ENCODE results near the gene RBL2. TPM values are rescaled to one million over a fixed set of nuclear protein-coding genes. Genes with fewer than 3 reads are reported as not detected.

Gene RBL2
- total and polyA plus RNA-seq, 2 of the 13 experiments (the other 11 are each of a cell fraction or from before 2014, with no cell fraction given): 41.2 to 60.9 TPM

DNA sequence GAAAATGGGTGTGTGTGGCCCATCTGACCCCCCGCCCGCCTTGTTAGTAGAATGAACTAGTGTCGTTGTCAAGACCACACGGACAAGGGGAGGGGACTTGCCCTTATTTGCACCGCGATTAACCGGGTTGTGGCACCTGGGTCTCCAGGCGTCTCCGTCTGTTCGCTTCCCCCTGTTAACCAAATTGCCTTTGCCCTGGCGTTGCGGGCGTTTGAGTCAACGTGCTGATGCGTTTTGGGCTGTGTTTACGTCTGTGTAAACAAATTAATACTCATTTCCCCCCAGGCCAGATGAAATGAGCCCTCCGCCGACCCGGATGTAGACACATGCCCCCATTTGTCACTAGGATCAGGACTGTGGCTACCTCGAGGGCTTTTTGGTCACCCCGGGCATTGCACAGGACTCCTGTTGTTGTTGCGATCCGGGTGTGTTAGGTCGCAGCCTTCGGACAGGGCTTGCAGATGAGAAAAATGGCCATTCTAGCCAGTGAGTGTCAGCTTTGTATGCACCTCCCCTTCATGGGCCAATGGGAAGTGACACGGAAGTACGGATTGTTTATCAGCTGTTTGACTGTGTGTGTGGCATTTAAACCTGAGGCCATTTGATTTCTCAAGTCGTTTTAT, 906 bp downstream of the RBL2 start (continued):
- TF ChIP-seq, protein P1, sequence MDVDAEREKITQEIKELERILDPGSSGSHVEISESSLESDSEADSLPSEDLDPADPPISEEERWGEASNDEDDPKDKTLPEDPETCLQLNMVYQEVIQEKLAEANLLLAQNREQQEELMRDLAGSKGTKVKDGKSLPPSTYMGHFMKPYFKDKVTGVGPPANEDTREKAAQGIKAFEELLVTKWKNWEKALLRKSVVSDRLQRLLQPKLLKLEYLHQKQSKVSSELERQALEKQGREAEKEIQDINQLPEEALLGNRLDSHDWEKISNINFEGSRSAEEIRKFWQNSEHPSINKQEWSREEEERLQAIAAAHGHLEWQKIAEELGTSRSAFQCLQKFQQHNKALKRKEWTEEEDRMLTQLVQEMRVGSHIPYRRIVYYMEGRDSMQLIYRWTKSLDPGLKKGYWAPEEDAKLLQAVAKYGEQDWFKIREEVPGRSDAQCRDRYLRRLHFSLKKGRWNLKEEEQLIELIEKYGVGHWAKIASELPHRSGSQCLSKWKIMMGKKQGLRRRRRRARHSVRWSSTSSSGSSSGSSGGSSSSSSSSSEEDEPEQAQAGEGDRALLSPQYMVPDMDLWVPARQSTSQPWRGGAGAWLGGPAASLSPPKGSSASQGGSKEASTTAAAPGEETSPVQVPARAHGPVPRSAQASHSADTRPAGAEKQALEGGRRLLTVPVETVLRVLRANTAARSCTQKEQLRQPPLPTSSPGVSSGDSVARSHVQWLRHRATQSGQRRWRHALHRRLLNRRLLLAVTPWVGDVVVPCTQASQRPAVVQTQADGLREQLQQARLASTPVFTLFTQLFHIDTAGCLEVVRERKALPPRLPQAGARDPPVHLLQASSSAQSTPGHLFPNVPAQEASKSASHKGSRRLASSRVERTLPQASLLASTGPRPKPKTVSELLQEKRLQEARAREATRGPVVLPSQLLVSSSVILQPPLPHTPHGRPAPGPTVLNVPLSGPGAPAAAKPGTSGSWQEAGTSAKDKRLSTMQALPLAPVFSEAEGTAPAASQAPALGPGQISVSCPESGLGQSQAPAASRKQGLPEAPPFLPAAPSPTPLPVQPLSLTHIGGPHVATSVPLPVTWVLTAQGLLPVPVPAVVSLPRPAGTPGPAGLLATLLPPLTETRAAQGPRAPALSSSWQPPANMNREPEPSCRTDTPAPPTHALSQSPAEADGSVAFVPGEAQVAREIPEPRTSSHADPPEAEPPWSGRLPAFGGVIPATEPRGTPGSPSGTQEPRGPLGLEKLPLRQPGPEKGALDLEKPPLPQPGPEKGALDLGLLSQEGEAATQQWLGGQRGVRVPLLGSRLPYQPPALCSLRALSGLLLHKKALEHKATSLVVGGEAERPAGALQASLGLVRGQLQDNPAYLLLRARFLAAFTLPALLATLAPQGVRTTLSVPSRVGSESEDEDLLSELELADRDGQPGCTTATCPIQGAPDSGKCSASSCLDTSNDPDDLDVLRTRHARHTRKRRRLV (CRISPR knock-in tag; IDR thresholded peaks at IDR 0.05): no peak
- TF ChIP-seq RAD51 (IDR thresholded peaks at IDR 0.05; ENCODE audit: borderline replicate concordance): no peak
- TF ChIP-seq ZNF451 (CRISPR knock-in tag; IDR thresholded peaks at IDR 0.05): no peak
- TF ChIP-seq MAF1 (CRISPR knock-in tag; IDR thresholded peaks at IDR 0.05; ENCODE audit: borderline replicate concordance): no peak
- peak; percentile 59; the same call in 1 of the 2 replicates for TF ChIP-seq ARID2 (CRISPR knock-in tag; IDR thresholded peaks at IDR 0.05; ENCODE audit: borderline replicate concordance)
- TF ChIP-seq CREB1 (IDR thresholded peaks at IDR 0.05): peak; percentile 49; the same call in 1 of the 2 replicates
- TF ChIP-seq CREB1 (CRISPR knock-in tag; IDR thresholded peaks at IDR 0.05): no peak; the same call in none of the 2 replicates
- TF ChIP-seq HCFC1 (IDR thresholded peaks at IDR 0.05; ENCODE audit: low read depth, low read length): no peak
- no peak; the same call in 1 of the 2 replicates for TF ChIP-seq ZNF317 (CRISPR knock-in tag; IDR thresholded peaks at IDR 0.05)
- TF ChIP-seq, protein P2, sequence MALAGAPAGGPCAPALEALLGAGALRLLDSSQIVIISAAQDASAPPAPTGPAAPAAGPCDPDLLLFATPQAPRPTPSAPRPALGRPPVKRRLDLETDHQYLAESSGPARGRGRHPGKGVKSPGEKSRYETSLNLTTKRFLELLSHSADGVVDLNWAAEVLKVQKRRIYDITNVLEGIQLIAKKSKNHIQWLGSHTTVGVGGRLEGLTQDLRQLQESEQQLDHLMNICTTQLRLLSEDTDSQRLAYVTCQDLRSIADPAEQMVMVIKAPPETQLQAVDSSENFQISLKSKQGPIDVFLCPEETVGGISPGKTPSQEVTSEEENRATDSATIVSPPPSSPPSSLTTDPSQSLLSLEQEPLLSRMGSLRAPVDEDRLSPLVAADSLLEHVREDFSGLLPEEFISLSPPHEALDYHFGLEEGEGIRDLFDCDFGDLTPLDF (CRISPR knock-in tag; IDR thresholded peaks at IDR 0.05): no peak
- TF ChIP-seq ELK4 (CRISPR knock-in tag; IDR thresholded peaks at IDR 0.05; ENCODE audit: borderline replicate concordance): no peak
- no peak for TF ChIP-seq ZNF891 (CRISPR knock-in tag; IDR thresholded peaks at IDR 0.05)
- TF ChIP-seq, protein P3, sequence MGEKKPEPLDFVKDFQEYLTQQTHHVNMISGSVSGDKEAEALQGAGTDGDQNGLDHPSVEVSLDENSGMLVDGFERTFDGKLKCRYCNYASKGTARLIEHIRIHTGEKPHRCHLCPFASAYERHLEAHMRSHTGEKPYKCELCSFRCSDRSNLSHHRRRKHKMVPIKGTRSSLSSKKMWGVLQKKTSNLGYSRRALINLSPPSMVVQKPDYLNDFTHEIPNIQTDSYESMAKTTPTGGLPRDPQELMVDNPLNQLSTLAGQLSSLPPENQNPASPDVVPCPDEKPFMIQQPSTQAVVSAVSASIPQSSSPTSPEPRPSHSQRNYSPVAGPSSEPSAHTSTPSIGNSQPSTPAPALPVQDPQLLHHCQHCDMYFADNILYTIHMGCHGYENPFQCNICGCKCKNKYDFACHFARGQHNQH (CRISPR knock-in tag; IDR thresholded peaks at IDR 0.05): peak; percentile 22; the same call in 1 of the 2 replicates
- TF ChIP-seq, protein P4, sequence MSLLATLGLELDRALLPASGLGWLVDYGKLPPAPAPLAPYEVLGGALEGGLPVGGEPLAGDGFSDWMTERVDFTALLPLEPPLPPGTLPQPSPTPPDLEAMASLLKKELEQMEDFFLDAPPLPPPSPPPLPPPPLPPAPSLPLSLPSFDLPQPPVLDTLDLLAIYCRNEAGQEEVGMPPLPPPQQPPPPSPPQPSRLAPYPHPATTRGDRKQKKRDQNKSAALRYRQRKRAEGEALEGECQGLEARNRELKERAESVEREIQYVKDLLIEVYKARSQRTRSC (CRISPR knock-in tag; IDR thresholded peaks at IDR 0.05; ENCODE audit: low read depth): no peak
- TF ChIP-seq CENPX (CRISPR knock-in tag; IDR thresholded peaks at IDR 0.05): no peak
- no peak for TF ChIP-seq SMYD3 (CRISPR knock-in tag; IDR thresholded peaks at IDR 0.05)
- TF ChIP-seq ZKSCAN8 (CRISPR knock-in tag; IDR thresholded peaks at IDR 0.05; ENCODE audit: borderline replicate concordance): no peak
- TF ChIP-seq ZSCAN29 (CRISPR knock-in tag; conservative IDR thresholded peaks at IDR 0.05): no peak
- TF ChIP-seq ZNF761 (CRISPR knock-in tag; conservative IDR thresholded peaks at IDR 0.05): no peak
- no peak for TF ChIP-seq ZNF792 (CRISPR knock-in tag; IDR thresholded peaks at IDR 0.05)

All from HepG2 (cell line).